ENCODE data around the gene PLCB1. TPM values are rescaled to one million over a fixed set of nuclear protein-coding genes. Genes with fewer than 3 reads are reported as not detected.

The PLCB1 gene
- total RNA-seq, 2 experiments from 2014 or later, result 6.1 to 6.2 TPM

DNA sequence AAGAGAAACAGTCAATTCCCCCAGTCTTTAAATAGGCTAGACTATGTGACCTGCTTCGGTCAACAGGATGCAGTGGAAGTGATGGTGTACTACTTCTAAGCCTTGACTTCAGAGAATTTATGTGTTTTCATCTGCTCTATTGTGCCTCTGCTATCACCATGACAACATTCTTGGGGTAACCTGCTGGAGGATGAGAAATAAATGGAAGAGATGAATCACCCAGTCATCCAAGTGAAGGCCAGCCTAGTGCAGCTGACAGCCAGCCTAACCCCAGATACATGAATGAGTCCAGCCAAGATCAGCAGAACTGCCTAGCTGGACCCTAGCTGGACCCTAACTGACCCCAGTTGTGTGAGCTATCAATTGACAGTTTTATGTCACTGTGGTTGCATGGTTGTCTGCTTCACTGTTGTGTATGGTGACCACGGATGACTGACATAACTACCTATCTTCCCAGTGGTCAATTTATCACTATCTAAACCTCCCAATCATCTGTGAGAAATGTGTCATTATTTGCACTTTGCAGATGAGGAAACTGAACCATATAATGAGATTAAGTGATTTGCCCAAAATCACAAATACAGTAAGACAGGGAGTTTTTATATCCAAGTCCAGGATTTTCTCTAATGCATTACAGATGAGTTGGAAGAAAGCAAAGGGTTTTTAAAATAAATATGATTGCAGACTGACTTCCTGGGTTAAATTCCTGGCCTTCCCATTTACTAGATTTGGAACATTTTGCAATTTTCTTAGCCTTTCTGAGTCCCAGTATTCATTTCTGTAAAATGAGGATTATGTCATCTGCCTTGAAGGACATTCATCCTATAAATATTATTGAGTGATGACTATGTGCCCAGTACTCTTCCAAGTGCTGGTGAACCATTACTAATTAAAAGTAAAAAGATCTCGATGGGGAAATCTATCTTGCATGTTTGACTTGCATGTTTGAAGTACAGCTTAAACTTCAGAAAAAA, 800.4 kb downstream of the PLCB1 start:
- H3K4me3 Mint-ChIP-seq, result no peak overlapping the region
- POLR2A ChIA-PET, result no interaction called here
- DNase-seq, result no peak
- no peak overlapping the region for H3K27ac Mint-ChIP-seq
- peaks cover 1% of the 10 kb centered on the region for H3K9me3 Mint-ChIP-seq
- no peaks in the 10 kb centered on the region for H3K36me3 Mint-ChIP-seq
- ATAC-seq (ENCODE audit: low read depth), result no peak
- no peaks in the 10 kb centered on the region for H3K4me1 Mint-ChIP-seq
- H3K27me3 Mint-ChIP-seq, result no peaks in the 10 kb centered on the region

DNA sequence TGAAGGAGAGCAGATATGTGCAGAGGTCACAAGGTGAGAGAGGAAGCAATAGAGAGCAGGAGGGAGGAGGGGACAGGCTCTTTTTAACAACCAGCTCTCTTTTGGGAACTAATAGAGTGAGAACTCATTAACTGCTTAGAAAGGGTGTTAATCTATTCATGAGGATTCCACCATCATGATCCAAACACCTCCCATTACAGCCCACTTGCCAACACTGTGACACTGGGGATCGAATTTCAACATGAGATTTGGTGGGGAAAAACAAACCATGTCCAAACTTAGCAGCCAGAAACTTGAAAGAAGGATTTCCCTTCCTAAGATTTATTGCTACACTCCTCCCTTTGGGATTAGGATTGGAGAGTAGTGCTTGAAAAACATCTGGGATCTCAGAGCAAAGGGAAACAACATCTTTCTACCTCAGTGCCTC, 801.3 kb downstream of the PLCB1 start:
- H3K27me3 Mint-ChIP-seq, result no peaks in the 10 kb centered on the region
- H3K36me3 Mint-ChIP-seq, result no peaks in the 10 kb centered on the region
- H3K4me1 Mint-ChIP-seq, result no peaks in the 10 kb centered on the region
- no peak overlapping the region for H3K27ac Mint-ChIP-seq
- H3K4me3 Mint-ChIP-seq, result no peak overlapping the region
- DNase-seq (no peak), ATAC-seq (ENCODE audit: low read depth) (no peak)
- POLR2A ChIA-PET, result no interaction called here
- H3K9me3 Mint-ChIP-seq, result peaks cover 1% of the 10 kb centered on the region

DNA sequence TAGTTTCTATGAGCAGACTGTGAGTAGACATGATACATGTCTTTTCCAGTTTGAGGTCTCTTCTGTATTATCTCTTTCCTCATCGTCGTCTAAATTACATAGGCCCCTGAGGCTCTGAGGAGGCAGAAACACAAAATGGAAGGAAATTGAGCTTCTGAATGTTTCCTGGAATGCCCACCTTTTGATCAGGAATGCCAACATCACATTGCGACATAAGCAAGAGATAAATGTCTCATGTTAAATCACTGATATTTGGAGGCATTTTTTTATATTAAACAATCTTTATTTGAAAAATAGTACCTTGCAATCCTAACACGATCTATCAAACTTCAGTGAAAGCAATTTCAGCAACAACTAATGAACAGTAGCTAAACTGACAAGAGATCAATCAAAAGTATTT, 802.3 kb downstream of the PLCB1 start:
- Mint-ChIP-seq H3K9me3 (peaks cover 1% of the 10 kb centered on the region), H3K27me3 (no peaks in the 10 kb centered on the region), H3K36me3 (no peaks in the 10 kb centered on the region), H3K4me1 (no peaks in the 10 kb centered on the region), H3K27ac (no peak overlapping the region), H3K4me3 (no peak overlapping the region)
- ATAC-seq (ENCODE audit: low read depth) (no peak), DNase-seq (no peak)
- POLR2A ChIA-PET, result no interaction called here

Other genes with a start within 250 kb of the PLCB1 start
- not detected for gene HAO1, start 191.8 kb upstream of the PLCB1 start, total RNA-seq
- gene TMX4, start 112.5 kb upstream of the PLCB1 start, total RNA-seq, result 10 to 100 TPM; 42.6 to 45.8 TPM

Measured in activated naive CD8-positive, alpha-beta T cell treated with anti-CD3 and anti-CD28 coated beads, Interleukin-2, amount 10 ng/mL, durations not matched to agents 7 days and 5 days (primary cell).